GM12878 (cell line): ENCODE results near the gene VSIG8. TPM values are rescaled to one million over a fixed set of nuclear protein-coding genes. Genes with fewer than 3 reads are reported as not detected.

Source experiments
- ATAC-seq: fragments of 200-7000 bp; cut with Tn5 transposase; 3 replicates; pipeline ENCODE4 v1.9.1; 2020; ENCODE audit warnings: mild to moderate bottlenecking, moderate library complexity
- BruUV-seq: library from RNA; stranded (reverse); fragments of 400-500 nt; replicated peaks from 2 replicates; lab custom pipeline; 2021; lab: Mats Ljungman, UMichigan
- CTCF ChIA-PET: fragments of 300-600 bp; sonication (Branson Sonifier 250); formaldehyde crosslinking; extraction: SDS; loops from one replicate; lab custom pipeline; 2021; ENCODE audit warnings: inconsistent platforms; lab: Yijun Ruan, JAX
- POLR2A ChIA-PET: fragments of 350-600 bp; formaldehyde crosslinking; extraction: SDS; loops from one replicate; lab custom pipeline; 2021; ENCODE audit warnings: inconsistent platforms; lab: Charles Lee
- RAD21 ChIA-PET: fragments of 300-600 bp; sonication (Branson Sonifier 250); formaldehyde crosslinking; loops from one replicate; lab custom pipeline; 2023; ENCODE audit warnings: antibody characterized with exemption; ENCODE audit not compliant: unreplicated experiment; lab: Charles Lee
- SMC1A ChIA-PET: fragments of 300-600 bp; sonication (Branson Sonifier 250); formaldehyde crosslinking; loops from one replicate; lab custom pipeline; 2023; ENCODE audit not compliant: unreplicated experiment, uncharacterized antibody; lab: Charles Lee
- DNase-seq: peaks from one replicate; pipeline ENCODE4 v3.0.0-alpha.2; 2011; ENCODE audit warnings: low read depth, low spot score
- FAIRE-seq: peaks from 3 replicates; lab custom pipeline; 2011; peaks lifted over from hg19 to GRCh38; lab: Jason Lieb, UNC
- H2AFZ ChIP-seq: 2 replicates; pipeline ENCODE4 v1.6.0; 2011; ENCODE audit warnings: low read depth, low read length, control low read depth; ENCODE audit not compliant: control insufficient read depth
- H3K27ac ChIP-seq: 2 replicates; pipeline ENCODE4 v1.5.1; 2011; ENCODE audit warnings: control low read depth; ENCODE audit not compliant: control insufficient read depth, insufficient read depth
- H3K27me3 ChIP-seq, 2 experiments: replicated peaks in 1 of 2; 2 replicates each; pipeline versions ENCODE4 v1.6.0 to v1.6.1; 2011; ENCODE audit warnings: low read length in 1 of 2; ENCODE audit not compliant: control insufficient read depth in 2 of 2, insufficient read depth in 2 of 2
- H3K36me3 ChIP-seq, 2 experiments: 2 replicates each; pipeline ENCODE4 v1.5.1; 2011; ENCODE audit warnings: low read length in 1 of 2; ENCODE audit not compliant: control insufficient read depth in 2 of 2, insufficient read depth in 2 of 2
- H3K4me1 ChIP-seq: 2 replicates; pipeline ENCODE4 v1.6.1; 2011; ENCODE audit warnings: mild to moderate bottlenecking, low read length, moderate library complexity, mixed read lengths; ENCODE audit not compliant: control insufficient read depth, insufficient read depth
- H3K4me2 ChIP-seq: 2 replicates; pipeline ENCODE4 v1.6.0; 2011; ENCODE audit warnings: control low read depth; ENCODE audit not compliant: control insufficient read depth, insufficient read depth
- H3K4me3 ChIP-seq: fragments of 200-600 bp; sonication (generic); 2 replicates; pipeline ENCODE4 v1.5.1; 2016
- H3K79me2 ChIP-seq: 2 replicates; pipeline ENCODE4 v1.6.0; 2011; ENCODE audit warnings: low read length; ENCODE audit not compliant: control insufficient read depth, insufficient read depth
- H3K9ac ChIP-seq: 2 replicates; pipeline ENCODE4 v1.8.0; 2011; ENCODE audit warnings: low read length, control low read depth, mixed read lengths; ENCODE audit not compliant: control insufficient read depth, insufficient read depth
- H3K9me3 ChIP-seq: replicated peaks from 3 replicates; pipeline ENCODE4 v1.5.1; 2011; ENCODE audit warnings: mild to moderate bottlenecking, low read length; ENCODE audit not compliant: control insufficient read depth, insufficient read depth
- H4K20me1 ChIP-seq: 2 replicates; pipeline ENCODE4 v1.6.0; 2011; ENCODE audit not compliant: control insufficient read depth, insufficient read depth
- CBX5 ChIP-seq: sonication (generic); IDR thresholded peaks from 2 replicates; pipeline ENCODE4 v1.6.1; 2016; ENCODE audit warnings: low read depth, moderate library complexity, mild to moderate bottlenecking, inconsistent platforms
- CEBPB ChIP-seq, 2 experiments: fragments of 150-350 bp in 1 of 2; IDR thresholded peaks; 2 replicates each; pipeline ENCODE4 v1.6.1; 2012 to 2014; ENCODE audit warnings: low read depth in 2 of 2, low read length in 2 of 2, borderline replicate concordance in 1 of 2, inconsistent platforms in 1 of 2
- CHD4 ChIP-seq: fragments of 200-600 bp; sonication (generic); IDR thresholded peaks from 2 replicates; pipeline ENCODE4 v1.6.1; 2016; ENCODE audit warnings: mild to moderate bottlenecking
- FOXK2 ChIP-seq: fragments of 450-650 bp; IDR thresholded peaks from 2 replicates; pipeline ENCODE4 v1.6.1; 2017; ENCODE audit warnings: mild to moderate bottlenecking, moderate library complexity
- HCFC1 ChIP-seq: fragments of 150-350 bp; IDR thresholded peaks from 2 replicates; pipeline ENCODE4 v1.6.1; 2014; ENCODE audit warnings: low read length
- HDAC2 ChIP-seq: fragments of 200-600 bp; sonication (generic); IDR thresholded peaks from 2 replicates; pipeline ENCODE4 v1.6.1; 2017
- JUNB ChIP-seq: IDR thresholded peaks from 2 replicates; pipeline ENCODE4 v1.6.1; 2016; ENCODE audit warnings: antibody characterized with exemption, mild to moderate bottlenecking
- NRF1 ChIP-seq: conservative IDR thresholded peaks from 2 replicates; pipeline ENCODE4 v1.6.1; 2011; ENCODE audit warnings: mild to moderate bottlenecking, low read depth, low read length, improper control_type of control experiment
- POLR2AphosphoS2 ChIP-seq: IDR thresholded peaks from 2 replicates; pipeline ENCODE4 v1.6.1; 2011; ENCODE audit warnings: low read depth, mild to moderate bottlenecking, low read length, improper control_type of control experiment, moderate library complexity
- SMAD1 ChIP-seq: fragments of 450-650 bp; IDR thresholded peaks from 2 replicates; pipeline ENCODE4 v1.6.1; 2018; ENCODE audit warnings: mild to moderate bottlenecking, low read depth; ENCODE audit not compliant: partially characterized antibody
- USF2 ChIP-seq: IDR thresholded peaks from 2 replicates; pipeline ENCODE4 v1.6.1; 2011; ENCODE audit warnings: low read depth, low read length, improper control_type of control experiment, borderline replicate concordance
- ZBTB11 ChIP-seq: fragments of 450-650 bp; formaldehyde crosslinking; IDR thresholded peaks from 2 replicates; pipeline ENCODE4 v1.5.0; 2022; ENCODE audit warnings: mild to moderate bottlenecking, missing genetic modification characterization
- ZBTB4 ChIP-seq: fragments of 450-650 bp; formaldehyde crosslinking; IDR thresholded peaks from 2 replicates; pipeline ENCODE4 v1.4.0; 2022; ENCODE audit warnings: mild to moderate bottlenecking, moderate library complexity
- WGBS: methylation state at CpG from one replicate; pipeline ENCODE4 v1.1.6; 2016; ENCODE audit warnings: low lambda C conversion rate; ENCODE audit not compliant: insufficient replicate concordance, insufficient coverage; ENCODE audit errors: missing lambda C conversion rate; 5-methylcytosine and 5-hydroxymethylcytosine counted together
- in situ Hi-C: fragments of 300-500 bp; cut with MboI; formaldehyde crosslinking; loops from 9 replicates; pipeline ENCODE4 v1.14.3; 2018; ENCODE audit warnings: mixed read lengths
- intact Hi-C: fragments of 100-400 bp; cut with micrococcal nuclease; formaldehyde crosslinking; loops from one replicate; pipeline ENCODE4 v1.14.2; 2022; ENCODE audit not compliant: unreplicated experiment
- polyA plus RNA-seq, 11 experiments: library from polyadenylated mRNA; depleted of rRNA in 4 of 11; unstranded in 6 of 11; stranded (reverse) in 5 of 11; fragments of >200 nt; fragmentation: Nextera tagmentation in 4 of 11; fragmentation: Illumina TruSeq in 1 of 11; extraction: Ambion mirVana in 4 of 11; extraction: Trizol in 1 of 11; gene quantifications; 1 replicate in 1 of 11; 2 replicates in 10 of 11; pipeline versions ENCODE4 v1.2.1 to v1.2.3, GENCODE V29; 2011 to 2016; ENCODE audit warnings: inconsistent platforms in 2 of 11, missing spikeins in 2 of 11, low read depth in 1 of 11
- total RNA-seq, 4 experiments: library from RNA; depleted of rRNA in 3 of 4; stranded (reverse); fragments of >200 nt in 3 of 4; fragmentation: Illumina TruSeq in 1 of 4; extraction: Trizol in 1 of 4; gene quantifications; 2 replicates each; pipeline versions ENCODE4 v1.2.1 to v1.2.3, GENCODE V29; 2013 to 2021

Gene VSIG8
- total and polyA plus RNA-seq, 10 of the 15 experiments (the other 5 are each of a cell fraction or from before 2014, with no cell fraction given), result not detected

- CTCF ChIA-PET, result interaction anchor here (2.0 kb wide), 1 partner anchor 164 kb away, joined by 5 read pairs; no protein-coding TSS in a partner anchor
- H4K20me1 ChIP-seq, result no peaks in the 10 kb centered on the region
- DNase-seq (no peak), ATAC-seq (no peak), FAIRE-seq (no peak)
- TF ChIP-seq USF2 (no peak), FOXK2 (no peak), POLR2AphosphoS2 (no peak), ZBTB11 (CRISPR knock-in tag) (no peak), ZBTB4 (CRISPR knock-in tag) (no peak), CHD4 (no peak), JUNB (no peak), HDAC2 (no peak), CEBPB (IDR thresholded peaks at IDR 0.05; ENCODE audit: borderline replicate concordance in 1 of 2, low read depth in 2 of 2, low read length in 2 of 2) (no peak), CBX5 (no peak), NRF1 (no peak), HCFC1 (no peak), SMAD1 (no peak)
- no peak overlapping the region for H2AFZ ChIP-seq
- H3K4me3 ChIP-seq, result no peak overlapping the region
- RAD21 ChIA-PET, result no interaction called here
- H3K4me1 ChIP-seq, result peaks cover 19% of the 10 kb centered on the region
- H3K79me2 ChIP-seq, result no peaks in the 10 kb centered on the region
- no peak overlapping the region for H3K4me2 ChIP-seq
- POLR2A ChIA-PET, result no interaction called here
- H3K9me3 ChIP-seq, result no peaks in the 10 kb centered on the region
- WGBS, result 33% methylated on average over 4 of the region's 4 CpGs
- SMC1A ChIA-PET, result no interaction called here
- intact Hi-C loops (no loop called here), in situ Hi-C loops (no loop called here)
- peaks cover 0 to 8% of the 10 kb centered on the region in 2 experiments; a peak in 3 of 4 replicates for H3K27me3 ChIP-seq
- H3K9ac ChIP-seq, result no peak overlapping the region
- H3K27ac ChIP-seq, result no peak overlapping the region
- BruUV-seq, result no TSS peak
- no peaks in the 10 kb centered on the region for H3K36me3 ChIP-seq
These were observed 19.0 kb downstream of the VSIG8 start for GRCh38 chr1:159843459-159843858.
